Measurements from ENCODE around the gene DEFB118.

GRCh38 chr20:31341470-31341869, 26.9 kb upstream of the DEFB118 start:
- TF ChIP-seq, protein P1, sequence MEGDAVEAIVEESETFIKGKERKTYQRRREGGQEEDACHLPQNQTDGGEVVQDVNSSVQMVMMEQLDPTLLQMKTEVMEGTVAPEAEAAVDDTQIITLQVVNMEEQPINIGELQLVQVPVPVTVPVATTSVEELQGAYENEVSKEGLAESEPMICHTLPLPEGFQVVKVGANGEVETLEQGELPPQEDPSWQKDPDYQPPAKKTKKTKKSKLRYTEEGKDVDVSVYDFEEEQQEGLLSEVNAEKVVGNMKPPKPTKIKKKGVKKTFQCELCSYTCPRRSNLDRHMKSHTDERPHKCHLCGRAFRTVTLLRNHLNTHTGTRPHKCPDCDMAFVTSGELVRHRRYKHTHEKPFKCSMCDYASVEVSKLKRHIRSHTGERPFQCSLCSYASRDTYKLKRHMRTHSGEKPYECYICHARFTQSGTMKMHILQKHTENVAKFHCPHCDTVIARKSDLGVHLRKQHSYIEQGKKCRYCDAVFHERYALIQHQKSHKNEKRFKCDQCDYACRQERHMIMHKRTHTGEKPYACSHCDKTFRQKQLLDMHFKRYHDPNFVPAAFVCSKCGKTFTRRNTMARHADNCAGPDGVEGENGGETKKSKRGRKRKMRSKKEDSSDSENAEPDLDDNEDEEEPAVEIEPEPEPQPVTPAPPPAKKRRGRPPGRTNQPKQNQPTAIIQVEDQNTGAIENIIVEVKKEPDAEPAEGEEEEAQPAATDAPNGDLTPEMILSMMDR (IDR thresholded peaks at IDR 0.05; ENCODE audit: poor library complexity) = no peak
- TF ChIP-seq EZH2phosphoT487 (IDR thresholded peaks at IDR 0.05; ENCODE audit: low read depth, severe bottlenecking, unreplicated experiment) = no peak

Data from hepatocyte (in vitro differentiated cells).